Measurements from ENCODE around the gene ACSL4.
"Not testable (repeated sequence)": the region's sequence is repeated elsewhere in the genome, so short reads cannot be mapped to it uniquely, and the experiment has no call there.

Gene ACSL4

DNA sequence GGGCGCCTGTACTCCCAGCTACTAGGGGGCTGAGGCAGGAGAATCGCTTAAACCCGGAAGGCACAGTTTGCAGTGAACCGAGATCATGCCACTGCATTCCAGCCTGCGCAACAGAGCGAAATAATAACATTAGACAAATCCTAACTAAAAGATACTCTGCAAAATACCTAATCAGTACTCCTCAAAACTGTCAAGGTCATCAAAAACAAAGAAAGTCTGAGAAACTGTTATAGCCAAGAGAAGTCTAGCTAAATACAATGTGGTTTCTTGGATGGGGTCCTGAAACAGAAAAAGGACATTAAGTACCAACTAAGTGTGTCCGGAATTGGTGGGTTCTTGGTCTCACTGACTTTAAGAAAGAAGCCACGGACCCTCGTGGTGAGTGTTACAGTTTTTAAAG, 14.6 kb upstream of the ACSL4 start:
- no peak for DNase-seq (ENCODE audit: extremely low read depth, low read depth)
- TF ChIP-seq CTCF (IDR thresholded peaks at IDR 0.05; ENCODE audit: low read depth, low read length): no peak

DNA sequence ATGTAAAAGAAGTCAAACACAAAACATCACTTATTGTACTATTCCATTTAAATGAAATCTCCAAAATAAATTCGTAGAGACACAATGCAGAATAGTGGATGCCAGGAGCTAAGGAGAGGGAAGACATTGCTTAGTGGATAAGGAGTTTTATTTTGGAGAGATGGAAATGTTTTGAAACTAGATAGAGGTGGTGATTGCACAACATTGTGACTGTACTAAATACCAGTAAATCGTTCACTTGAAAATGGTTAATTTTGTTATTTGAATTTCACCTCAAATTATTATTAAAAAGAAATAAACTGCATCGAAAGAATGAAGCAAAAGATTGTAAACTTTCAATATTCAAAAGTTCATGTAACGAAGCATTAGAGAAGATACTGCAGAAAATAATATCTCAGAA, 9.7 kb upstream of the ACSL4 start:
- no peak for DNase-seq (ENCODE audit: extremely low read depth, low read depth)
- no peak for TF ChIP-seq CTCF (IDR thresholded peaks at IDR 0.05; ENCODE audit: low read depth, low read length)

DNA sequence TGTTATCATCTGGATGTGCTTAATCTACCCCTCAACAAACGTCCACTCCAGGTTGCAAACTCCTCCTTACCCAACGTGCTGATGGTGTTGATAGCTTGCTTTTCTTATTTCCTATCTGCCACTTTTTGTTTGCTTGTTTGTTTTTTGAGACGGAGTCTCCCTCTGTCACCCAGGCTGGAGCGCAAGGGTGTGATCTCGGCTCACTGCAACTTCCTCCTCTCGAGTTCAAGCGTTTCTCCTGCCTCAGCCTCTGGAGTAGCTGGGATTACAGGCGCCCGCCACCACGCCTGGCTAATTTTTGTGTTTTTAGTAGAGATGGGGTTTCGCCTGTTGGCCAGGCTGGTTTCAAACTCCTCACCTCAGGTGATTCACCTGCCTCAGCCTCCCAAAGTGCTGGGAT, 7.8 kb upstream of the ACSL4 start:
- DNase-seq (ENCODE audit: extremely low read depth, low read depth): not testable (repeated sequence)

DNA sequence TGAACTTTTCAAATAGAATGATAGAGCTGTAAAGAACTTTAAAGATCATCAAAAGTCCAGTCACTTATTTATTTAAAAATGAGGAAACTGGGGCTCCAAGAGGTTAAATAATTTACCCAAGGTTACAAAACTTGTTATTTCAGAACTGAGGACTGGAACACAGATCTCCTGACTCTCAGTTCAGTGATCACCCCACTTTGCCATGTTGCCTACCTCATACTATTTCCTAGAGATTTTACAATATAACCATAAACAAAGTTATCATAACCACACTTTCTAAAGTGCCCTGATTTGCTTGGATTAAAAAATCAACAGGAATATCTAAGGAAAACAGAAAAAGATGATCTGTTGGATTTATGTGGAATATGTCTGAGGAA, 7.4 kb upstream of the ACSL4 start:
- DNase-seq (ENCODE audit: extremely low read depth, low read depth): no peak
- no peak for TF ChIP-seq CTCF (IDR thresholded peaks at IDR 0.05; ENCODE audit: low read depth, low read length)

GRCh38 chrX:109739625-109740432, 6.8 kb upstream of the ACSL4 start:
- DNase-seq (ENCODE audit: extremely low read depth, low read depth): no peak

DNA sequence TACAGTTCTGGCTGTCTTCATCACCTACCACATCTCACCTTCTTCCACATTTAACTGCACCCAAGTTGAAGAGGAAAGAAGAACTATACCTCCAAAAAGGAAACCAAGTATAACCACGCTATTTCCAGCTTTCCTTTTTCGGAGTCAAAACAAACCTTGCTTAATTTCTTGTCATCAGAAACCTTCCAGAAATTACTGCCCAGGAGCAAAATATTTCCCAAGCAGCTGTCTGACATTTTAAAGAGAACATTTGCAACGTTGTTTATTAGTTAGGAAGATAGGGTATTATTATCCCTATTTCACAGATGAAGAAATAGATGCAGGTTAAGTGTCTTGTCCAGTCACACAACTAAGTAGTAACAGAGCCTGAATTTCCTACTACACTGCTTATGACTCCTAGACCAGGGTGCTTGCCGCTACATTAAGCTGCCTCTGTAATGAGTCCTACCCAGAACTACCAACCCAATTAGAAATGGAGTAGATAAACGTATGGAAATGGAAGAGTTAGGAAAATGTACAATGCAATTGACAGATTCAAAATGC, 2.2 kb upstream of the ACSL4 start:
- no peak for DNase-seq (ENCODE audit: extremely low read depth, low read depth)
- TF ChIP-seq CTCF (IDR thresholded peaks at IDR 0.05; ENCODE audit: low read depth, low read length): no peak

More at GRCh38 chrX:109739625-109740432, 6.8 kb upstream of the ACSL4 start:
- no peak for TF ChIP-seq CTCF (IDR thresholded peaks at IDR 0.05; ENCODE audit: low read depth, low read length)

GRCh38 chrX:109733613-109734083, 591 bp upstream of the ACSL4 start:
- no peak for TF ChIP-seq CTCF (IDR thresholded peaks at IDR 0.05; ENCODE audit: low read depth, low read length)
- no peak for DNase-seq (ENCODE audit: extremely low read depth, low read depth)

All from AG09319 (cell line).